NCI-H146 (cell line): ENCODE measurements around the gene COX19.

Experiments used
- DNase-seq: peaks from one replicate; lab custom pipeline; 2025; lab: John Stamatoyannopoulos, UW

The COX19 gene

DNA sequence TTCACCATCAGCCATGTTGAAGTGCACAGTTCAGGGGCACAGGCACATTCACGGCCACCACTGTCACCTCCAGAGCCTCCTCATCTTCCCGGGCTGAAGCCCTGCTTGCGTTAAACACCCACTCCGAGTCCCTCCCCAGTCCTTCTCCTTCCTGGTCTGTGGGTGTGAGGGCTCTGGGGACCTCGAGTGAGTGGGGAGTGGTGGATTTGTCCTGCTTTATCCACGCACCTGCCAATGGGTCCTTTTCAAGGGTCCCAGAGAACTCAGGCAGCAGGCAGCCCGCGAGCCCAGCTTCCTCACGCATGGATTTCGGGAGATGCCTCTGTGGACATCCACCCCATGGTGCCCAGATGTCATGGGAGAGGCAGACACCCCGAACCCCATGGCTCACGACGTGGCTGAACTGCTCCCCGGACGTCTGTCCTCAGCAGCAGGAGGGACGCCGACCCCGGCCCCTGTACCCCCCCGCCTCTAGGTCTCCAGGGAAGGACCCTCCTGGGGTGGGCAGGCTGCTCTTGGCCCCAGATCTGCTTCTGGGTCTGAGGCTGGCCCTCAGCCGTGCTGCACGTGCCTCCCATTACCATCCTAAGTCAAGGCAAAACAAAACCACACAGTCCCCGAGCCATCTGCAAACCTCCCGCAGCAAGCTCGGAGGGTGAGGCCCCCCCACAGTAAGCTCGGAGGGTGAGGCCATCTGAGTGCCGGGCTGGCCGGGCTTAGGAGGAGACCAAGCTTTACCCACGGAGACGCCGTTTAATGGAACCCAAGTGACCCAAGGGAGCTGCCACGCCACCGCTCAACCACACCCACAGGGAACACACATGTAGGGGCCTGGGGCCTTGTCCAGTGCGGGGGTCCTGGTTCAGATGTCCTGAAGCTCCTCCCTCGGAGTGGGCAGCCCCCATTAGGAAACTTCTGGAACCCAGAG lies 16.6 kb upstream of the COX19 start:
- no peak for DNase-seq

DNA sequence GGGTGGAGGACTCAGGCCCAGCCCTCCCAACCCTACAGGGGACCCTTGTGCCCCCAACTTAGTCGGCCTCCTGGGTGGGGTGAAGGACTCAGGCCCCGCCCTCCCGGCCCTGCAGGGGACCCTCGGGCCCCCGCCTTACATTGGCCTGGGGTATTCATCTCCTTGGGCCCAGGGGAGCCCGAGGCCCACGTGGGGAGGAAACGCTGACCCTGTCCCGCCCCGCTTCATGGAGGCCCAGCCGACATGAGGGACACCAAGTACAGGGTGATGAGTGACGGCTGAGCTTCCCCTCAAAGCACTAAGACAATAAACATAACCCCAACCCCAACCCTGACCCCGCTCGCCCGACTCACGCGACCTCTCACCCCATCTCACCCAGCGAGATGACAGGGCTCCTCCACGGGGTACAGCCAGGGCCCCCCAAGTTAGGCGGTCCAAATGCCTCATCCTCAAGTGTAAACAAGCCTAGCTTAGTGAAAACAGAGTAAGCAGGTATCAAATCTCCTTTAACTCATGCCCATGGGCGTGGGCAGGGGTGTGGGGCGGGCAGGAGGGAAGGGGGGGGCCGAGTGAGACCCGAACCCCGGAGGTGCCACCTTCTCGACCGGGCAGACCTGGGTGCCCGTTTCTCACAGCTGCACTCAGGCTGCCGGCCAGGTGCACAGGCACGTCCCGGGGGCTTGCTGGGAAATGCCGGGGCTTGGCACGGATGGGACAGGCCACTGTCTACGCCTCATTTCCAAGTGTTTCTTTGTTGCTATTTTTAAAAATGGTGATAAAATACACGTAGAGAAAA lies 15.8 kb upstream of the COX19 start:
- DNase-seq = no peak

DNA sequence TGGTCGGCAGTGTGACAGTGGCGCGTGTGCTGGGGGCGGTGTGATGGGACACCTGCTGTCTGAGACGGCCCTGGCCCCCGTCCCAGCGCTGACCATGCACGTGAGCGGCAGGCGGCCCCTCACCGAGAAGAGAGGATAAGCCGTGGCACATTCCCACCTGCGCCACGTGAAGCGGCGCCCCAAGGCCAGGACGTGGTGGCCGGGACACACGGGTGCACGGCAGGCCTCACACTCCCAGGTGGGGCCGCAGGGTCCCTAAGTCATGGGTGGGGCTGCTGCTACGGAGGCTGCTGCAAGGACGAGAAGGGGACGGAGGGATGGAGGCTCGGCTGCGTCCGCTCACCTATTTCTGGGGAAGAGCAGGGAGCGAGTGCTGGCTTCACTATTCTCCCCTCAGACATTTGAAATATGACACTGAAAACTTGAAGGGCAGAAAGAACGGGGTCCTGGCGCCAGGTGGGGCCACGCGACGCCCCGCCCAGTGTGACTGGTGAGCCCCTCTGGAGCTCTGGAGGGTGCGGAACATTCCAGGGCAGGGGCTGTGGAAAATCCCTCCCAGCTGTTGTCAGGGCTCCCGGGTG lies 15.1 kb upstream of the COX19 start:
- no peak for DNase-seq

DNA sequence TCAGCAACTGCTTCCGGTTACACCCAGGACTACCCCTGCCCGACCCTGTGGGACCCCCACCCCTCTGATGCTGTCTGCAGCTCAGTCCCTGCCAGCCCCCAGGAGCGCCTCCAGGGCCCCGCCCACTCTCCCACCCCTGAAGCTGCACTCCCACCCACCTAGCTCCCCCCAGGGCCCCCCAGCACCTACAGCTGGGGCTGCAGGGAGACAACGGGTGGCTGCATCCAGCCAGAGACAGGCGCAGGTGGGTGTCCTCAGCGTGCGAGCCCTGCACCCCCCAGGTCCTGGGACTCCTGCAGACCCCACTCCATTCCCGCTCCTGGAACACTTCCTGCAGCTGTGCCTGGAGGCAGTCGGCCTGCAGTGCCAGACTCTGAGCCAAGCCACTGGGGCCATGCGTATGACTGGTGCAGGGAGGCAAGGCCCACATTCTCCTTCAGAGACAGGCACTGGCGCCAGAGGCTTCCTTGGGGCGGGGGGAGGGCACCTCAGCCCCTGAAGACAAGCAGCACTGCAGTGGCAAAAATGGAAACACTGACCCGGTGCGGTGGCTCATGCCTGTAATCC lies 13.7 kb upstream of the COX19 start:
- DNase-seq = no peak

DNA sequence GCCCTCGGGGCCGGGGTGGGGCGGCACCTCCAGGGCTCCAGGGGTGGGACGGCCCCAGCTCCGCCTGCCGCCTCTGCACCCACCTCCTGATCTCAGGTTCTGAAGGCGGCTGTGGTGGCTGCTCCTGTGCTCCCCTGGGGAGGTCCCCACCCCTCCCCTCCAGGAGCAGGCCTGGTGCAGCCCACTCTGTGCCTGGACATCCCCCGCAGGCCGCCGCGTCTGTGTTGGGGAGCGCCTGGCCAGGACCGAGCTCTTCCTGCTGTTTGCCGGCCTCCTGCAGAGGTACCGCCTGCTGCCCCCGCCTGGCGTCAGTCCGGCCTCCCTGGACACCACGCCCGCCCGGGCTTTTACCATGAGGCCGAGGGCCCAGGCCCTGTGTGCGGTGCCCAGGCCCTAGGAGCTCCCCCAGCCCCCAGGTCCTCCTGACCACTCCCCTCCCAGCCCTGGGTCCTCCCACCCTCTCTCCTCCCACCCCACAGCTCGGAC lies 13.1 kb upstream of the COX19 start:
- DNase-seq = peak; percentile 46

DNA sequence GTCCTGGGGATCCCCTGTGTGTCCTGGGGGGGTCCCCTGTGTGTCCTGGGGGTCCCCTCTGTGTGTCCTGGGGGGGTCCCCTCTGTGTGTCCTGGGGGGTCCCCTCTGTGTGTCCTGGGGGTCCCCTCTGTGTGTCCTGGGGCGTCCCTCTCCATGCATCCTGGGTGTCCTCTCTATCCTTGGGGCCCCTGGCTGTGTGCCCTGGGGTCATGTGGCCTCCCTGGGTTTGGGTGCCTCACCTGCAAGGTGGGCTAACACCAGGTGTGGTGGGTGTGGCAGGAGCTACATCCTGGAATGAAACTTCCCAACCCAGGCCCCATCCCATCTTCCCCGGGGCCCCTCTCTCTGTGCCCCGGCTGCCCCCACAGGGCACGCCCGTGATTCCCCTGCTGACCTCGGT lies 12.6 kb upstream of the COX19 start:
- no peak for DNase-seq

DNA sequence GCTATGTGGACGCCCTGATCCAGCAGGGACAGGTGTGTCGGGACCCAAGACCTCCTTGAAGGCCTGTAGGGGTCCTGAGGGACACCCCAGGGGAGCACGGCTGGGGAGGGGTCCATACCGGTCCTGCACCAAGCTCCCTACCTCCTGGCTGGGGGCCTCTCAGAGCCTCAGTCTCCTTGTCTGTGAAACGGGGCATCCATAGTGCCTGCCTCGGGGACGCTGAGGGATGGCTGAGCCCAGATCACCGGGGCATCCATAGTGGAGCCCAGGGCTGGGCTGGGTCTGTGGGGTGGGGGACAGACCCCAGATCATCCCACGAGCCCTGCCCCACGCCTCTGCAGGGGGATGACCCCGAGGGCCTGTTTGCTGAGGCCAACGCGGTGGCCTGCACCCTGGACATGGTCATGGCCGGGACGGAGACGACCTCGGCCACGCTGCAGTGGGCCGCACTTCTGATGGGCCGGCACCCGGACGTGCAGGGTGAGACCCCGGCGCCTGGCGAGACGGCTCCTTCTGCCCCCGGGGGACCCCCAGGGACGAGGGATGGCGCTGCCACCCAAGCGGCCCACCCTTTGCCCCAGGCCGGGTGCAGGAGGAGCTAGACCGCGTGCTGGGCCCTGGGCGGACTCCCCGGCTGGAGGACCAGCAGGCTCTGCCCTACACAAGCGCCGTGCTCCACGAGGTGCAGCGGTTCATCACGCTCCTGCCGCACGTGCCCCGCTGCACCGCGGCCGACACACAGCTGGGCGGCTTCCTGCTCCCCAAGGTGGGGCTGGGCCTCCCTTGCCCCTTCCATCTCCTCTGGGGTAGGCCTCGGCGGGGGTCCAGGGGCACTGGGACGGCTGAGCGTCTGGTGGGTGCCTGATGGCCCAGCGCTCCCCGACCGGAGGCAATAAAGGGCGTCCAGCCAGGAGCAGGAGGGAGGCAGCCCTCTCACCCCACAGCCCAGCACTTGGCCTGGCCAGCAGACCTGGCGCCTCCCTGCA lies 11.7 kb upstream of the COX19 start:
- DNase-seq = no peak

DNA sequence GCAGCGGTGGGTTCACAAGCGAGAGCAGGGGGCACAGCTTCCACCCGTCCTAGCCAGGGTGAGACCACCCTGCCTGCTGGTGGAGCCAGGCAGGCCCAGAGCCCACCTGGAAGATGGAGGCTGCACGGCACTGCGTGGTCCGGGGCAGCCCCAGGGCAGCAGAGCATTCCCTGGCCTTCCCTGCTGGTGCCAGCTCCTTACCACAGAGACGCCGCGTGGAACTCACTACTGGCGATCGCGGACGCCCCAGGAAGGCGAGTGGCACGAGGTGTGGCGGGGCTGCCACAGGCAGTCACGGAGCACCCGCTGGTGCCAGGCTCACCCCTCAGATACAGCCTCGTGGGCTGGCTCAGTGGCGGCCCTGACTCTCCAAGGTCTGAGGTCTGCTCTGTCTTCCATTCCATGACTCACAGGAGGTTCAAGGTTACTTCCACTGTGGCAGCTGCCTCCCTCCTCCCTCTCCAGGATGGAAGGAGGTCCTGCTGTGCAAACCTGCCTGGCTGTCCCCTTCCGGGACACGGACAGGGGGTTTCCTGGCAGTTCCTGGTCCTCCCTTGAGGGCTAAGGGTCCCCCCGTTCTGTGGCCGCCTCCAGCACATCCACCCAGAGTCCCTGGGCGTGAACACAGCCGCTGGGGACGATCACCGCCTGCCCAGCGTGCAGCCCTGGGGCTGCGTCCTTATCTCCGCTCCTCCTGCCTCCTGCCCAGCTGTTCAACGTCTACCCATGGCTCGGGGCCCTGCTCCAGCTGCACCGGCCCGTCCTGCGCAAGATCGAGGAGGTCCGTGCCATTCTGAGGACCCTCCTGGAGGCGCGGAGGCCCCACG lies 10.8 kb upstream of the COX19 start:
- peak; percentile 36 for DNase-seq

DNA sequence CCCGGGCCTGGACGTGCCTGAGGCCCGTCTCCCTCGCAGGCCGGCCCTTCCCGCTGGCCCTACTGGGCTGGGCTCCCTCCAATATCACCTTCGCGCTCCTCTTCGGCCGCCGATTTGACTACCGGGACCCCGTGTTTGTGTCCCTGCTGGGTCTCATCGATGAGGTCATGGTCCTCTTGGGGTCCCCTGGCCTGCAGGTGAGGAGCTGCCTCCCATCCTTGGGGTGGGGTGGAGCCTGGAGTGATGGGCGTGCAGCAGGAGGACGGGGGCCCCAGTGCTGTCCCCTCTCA lies 9.7 kb upstream of the COX19 start:
- no peak for DNase-seq

DNA sequence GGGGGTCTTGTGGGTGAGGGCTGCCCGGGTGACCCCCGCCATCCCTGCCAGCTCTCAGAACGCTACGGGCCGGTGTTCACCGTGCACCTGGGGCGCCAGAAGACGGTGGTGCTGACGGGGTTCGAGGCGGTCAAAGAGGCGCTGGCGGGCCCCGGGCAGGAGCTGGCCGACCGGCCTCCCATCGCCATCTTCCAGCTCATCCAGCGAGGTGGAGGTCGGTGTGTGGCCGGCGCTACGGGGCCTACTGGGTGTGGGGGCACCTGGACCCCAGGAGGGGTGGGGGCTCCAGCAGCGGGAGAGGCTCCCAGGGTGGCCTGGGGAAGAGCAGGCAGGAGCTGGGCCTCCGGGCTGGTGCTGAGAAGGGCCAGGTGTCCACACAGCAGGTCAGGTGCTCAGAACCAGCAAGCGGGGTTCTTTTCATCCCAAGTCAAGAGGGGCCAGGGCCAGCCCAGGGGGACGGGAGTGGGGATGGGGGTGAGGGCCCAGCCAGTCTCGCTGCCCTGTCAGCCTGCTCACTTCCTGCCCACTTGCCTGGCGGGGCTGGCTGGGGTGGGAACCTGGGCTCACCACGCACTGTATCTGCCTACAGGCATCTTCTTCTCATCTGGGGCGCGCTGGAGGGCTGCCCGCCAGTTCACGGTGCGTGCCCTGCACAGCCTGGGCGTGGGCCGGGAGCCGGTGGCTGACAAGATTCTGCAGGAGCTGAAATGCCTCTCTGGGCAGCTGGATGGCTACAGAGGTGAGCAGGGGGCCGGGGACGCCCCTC lies 9.2 kb upstream of the COX19 start:
- DNase-seq = no peak

DNA sequence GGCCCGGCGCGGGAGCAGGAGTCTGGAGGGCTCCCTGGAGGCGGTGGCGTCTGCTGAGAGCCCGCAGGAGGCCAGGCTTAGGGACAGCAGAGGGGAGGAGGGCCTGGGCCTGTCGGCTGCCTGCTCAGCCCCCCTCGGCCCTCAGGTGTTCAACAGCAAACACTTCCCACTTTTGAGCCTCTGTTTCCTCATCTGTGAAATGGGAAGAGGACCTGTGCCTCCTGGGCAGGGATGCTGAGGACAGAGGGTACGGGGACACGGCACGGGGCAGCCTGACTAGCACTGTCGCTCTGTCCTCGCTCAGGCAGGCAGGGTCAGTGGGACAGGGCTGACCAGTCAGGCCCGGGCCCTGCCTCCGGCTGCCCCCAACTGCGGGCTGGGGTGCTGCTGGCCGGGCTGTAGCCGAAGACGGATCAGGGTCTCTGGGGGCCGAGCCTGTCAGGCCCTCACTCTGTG lies 8.3 kb upstream of the COX19 start:
- DNase-seq = no peak

DNA sequence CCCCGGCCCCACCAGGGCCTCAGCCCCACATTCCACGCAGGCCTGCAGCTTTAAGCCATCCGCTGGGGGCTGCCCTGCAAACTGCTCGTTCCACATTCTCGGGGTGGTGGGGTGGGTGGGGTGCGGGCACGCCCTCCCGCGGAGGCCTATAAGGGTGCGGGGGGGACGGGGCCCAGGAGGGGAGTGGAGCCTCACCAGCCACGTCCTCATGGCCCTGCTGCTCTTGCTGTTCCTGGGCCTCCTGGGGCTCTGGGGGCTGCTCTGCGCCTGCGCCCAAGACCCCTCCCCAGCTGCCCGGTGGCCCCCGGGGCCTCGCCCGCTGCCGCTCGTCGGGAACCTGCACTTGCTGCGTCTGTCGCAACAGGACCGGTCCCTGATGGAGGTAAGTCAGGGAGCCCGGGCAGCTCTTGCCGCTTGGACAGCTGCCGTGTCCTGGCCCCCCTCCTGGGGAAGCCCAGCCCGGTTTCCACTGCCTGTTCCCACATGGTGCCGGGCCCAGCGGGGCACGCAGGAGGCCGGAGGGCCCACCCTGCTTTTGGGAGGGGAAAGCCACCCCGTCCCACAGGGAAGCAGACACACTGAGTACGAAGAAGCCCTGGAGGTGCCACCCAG lies 7.8 kb upstream of the COX19 start, which contains the start of gene CYP2W1:
Gene CYP2W1 (plus strand): TSS at position 178 of the 612 bp plus-strand sequence. CDS start 31 bp downstream, at position 209.
- no peak for DNase-seq

DNA sequence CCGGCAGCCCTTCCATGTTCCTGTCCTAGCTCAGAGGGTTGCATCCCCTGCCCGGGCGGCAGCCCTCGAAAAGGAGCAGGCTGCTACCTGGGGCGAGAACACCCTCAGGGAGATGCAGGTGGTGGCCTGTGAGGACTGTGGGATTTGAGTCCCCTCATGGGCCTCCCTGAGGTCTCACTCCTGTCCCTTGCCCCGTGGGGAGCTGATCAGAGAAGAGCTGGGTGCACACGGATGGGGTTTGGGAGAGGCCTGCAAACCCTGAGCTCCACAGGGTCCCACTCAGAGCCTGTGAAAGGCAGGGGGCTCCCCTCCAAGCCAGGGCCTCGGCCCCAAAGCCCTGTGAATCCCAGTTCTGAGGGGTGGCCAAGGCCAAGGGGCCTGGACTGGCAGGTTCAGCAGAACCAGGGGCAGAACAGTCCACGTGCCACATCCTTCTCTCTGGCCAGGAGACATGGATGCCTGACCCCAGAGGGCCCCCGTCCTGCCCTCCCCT lies 7.2 kb upstream of the COX19 start:
- DNase-seq = no peak

DNA sequence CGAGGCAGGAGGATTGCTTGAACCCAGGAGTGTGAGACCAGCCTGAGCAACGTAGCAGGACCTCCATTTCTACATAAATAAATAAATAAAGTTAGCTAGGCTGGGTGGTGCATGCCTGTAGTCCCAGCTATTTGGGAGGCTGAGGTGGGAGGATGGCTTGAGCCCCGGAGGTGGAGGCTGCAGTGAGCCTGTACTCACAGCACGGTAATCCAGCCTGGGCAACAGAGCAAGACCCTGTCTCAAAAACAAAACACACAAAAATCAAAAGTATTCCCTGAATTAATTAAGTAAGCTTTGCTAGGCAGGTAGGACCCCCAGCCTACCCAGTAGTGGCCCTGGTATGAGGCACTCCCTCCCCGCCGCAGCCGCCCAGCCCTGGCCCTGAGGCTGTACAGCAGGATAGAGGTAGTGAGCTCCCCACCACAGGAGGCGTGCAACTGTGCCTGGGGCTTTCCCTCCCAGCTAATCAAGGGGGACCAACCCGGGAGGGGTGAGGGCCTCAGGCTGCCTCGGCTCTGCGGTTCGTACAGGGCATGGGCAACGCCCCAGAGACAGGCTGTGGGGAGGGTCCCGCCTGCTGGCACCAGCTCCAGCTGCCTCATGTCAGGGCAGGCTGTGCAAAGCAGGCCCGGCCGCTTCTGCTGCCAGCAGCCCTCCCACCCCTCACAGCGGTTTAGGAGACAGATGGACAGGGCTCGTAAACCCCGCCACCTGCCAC lies 6.6 kb upstream of the COX19 start:
- DNase-seq = no peak

DNA sequence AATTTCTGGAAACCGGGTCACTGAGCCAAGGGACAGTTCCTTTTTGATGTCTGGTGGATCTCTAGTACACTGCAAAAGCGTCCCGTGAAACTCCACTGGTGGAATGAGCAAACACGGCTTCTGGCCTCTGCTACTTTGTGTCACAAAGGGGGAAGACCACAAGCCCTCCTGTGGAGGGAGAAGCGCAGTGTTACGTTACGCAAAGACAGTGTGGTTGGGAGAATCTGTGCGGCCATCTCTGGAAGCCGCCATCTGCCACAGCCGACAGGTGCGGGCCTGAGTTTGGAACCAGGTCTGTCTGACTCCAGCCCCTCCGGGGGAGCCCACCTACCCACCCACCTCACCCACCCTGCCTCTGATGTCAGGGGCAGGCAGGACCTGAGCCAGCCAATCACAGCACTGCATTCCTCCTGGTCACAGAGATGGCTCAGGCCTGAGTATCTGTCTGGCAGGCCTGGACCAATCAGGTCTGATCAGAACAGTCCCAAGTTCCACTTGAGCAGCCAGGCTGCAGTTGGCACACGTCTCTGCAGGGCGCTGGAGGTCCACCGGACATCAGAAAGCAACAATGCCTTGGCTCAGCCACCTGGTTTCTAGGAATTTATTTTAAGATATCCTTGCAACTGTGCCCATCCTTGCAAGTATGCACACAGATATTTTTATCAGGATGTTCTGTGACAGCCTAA lies 4.7 kb upstream of the COX19 start:
- no peak for DNase-seq

DNA sequence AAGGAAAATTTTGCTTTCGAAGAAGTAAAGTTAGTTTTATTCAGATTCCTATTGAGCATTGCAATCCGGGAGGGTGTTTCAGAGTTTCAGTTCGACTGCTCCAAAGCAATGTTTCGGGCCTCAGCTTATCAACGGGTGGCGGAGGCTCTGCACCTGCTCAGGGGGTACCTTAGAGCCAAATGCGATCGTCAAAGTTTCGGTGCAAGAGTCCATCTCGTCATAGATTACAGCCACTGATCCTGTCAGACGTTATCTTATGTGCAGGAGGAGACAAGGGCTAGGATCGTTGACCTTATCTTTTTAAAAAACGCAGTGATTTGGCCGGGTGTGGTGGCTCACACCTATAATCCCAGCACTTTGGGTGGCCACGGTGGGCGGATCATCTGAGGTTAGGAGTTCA lies 3.8 kb upstream of the COX19 start:
- no peak for DNase-seq

DNA sequence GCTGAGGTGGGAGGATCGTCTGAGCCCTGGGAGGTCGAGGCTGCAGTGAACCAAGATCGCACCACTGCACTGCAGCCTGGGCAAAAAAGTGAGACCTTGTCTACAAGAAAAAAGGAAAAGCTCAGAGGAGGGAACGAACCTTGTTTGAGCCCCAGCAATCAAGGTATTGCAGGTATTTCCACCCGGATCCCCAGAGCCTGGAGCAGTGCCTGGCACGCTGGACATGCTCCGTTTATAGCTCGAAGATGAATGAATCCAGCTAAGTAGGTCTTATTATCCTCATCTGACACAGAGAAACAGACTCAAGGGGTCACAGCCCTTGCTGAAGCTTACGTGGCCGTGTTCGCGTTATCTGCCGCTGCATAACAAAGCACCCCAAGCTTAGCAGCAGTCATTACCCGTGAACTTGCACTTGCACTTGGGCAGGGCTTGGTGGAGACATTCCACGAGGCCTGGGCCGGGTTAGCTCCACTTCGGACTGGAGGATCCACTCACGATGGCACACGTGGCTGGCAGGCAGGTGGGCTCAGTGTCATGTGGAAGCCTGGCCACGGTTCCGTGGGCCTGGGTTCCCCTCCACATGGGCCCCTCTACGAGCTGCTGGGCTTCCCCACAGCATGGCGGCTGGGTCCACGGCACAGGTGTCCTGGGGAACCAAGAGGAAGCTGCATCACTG lies 3.2 kb upstream of the COX19 start:
- no peak for DNase-seq
